H1 (cell line): ENCODE measurements around the gene ATP6V1A.

Experiments
- CBX5 ChIP-seq: fragments of 300-800, 300-1000 bp; sonication (generic); IDR thresholded peaks from 2 replicates; pipeline ENCODE4 v1.7.1; 2016; ENCODE audit warnings: antibody characterized with exemption, low read length, low read depth
- CEBPB ChIP-seq: IDR thresholded peaks from 2 replicates; pipeline ENCODE4 v1.6.1; 2012; ENCODE audit warnings: low read depth, low read length
- CTCF ChIP-seq, 3 experiments: IDR thresholded peaks; 1 replicate in 2 of 3; 2 replicates in 1 of 3; pipeline versions ENCODE4 v1.5.1 to v1.6.1; 2011; ENCODE audit warnings: low read length in 3 of 3, mild to moderate bottlenecking in 3 of 3, inconsistent platforms in 2 of 3, low read depth in 1 of 3, moderate library complexity in 1 of 3; ENCODE audit not compliant: insufficient read depth in 1 of 3; ENCODE audit errors: control extremely low read depth in 1 of 3
- MAFK ChIP-seq: IDR thresholded peaks from 2 replicates; pipeline ENCODE4 v1.6.1; 2012; ENCODE audit warnings: low read depth, mild to moderate bottlenecking, improper control_type of control experiment, low read length
- POLR2A ChIP-seq, 2 experiments: IDR thresholded peaks; 1 replicate in 1 of 2; 2 replicates in 1 of 2; pipeline ENCODE4 v1.6.1; 2011; ENCODE audit warnings: low read depth in 2 of 2, low read length in 2 of 2, mild to moderate bottlenecking in 2 of 2; ENCODE audit errors: control extremely low read depth in 1 of 2
- RFX5 ChIP-seq: IDR thresholded peaks from 2 replicates; pipeline ENCODE4 v1.6.1; 2011; ENCODE audit warnings: low read depth, low read length, improper control_type of control experiment, borderline replicate concordance
- RNF2 ChIP-seq: fragments of 200-900, 300-1000 bp; sonication (generic); IDR thresholded peaks from 2 replicates; pipeline ENCODE4 v1.7.1; 2016; ENCODE audit warnings: borderline replicate concordance, low read depth, mild to moderate bottlenecking, antibody characterized with exemption, low read length; ENCODE audit not compliant: poor library complexity, severe bottlenecking; ENCODE audit errors: missing control alignments
- TF ChIP-seq, protein P1 (sequence below): IDR thresholded peaks from 2 replicates; pipeline ENCODE4 v1.6.1; 2011; ENCODE audit warnings: low read length, improper control_type of control experiment

DNA sequence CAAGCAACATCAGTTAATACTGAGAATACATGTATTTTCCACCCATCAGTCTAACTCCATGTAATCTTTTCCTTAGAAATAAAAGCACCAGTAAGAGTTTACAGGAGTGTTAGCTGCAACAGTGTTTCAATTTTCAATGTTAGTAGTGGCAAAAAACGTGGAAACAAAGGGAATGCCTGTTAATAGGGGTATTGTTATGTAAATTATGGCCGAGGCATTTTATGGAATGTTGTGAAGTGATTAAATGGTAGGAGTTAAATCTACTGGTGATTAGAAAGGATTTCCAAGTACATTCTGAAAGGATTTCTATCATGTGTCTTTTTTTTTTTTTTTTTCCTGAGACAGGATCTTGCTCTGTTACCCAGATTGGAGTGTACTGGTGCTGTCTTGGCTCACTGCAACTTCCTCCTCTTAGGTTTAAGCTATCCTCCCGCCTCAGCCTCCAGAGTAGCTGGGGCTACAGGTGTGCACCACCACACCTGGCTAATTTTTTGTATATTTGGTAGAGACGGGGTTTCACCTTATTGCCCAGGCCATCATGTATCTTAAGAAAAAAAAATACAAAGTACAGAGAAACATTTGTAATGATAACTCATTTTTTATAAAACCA, 6.6 kb downstream of the ATP6V1A start:
- no peak for TF ChIP-seq POLR2A (IDR thresholded peaks at IDR 0.05; ENCODE audit: control extremely low read depth in 1 of 2, low read depth in 2 of 2, low read length in 2 of 2)
- no peak for TF ChIP-seq CTCF (IDR thresholded peaks at IDR 0.05; ENCODE audit: control extremely low read depth in 1 of 3, insufficient read depth in 1 of 3, low read depth in 1 of 3, low read length in 3 of 3)
- TF ChIP-seq, protein P1, sequence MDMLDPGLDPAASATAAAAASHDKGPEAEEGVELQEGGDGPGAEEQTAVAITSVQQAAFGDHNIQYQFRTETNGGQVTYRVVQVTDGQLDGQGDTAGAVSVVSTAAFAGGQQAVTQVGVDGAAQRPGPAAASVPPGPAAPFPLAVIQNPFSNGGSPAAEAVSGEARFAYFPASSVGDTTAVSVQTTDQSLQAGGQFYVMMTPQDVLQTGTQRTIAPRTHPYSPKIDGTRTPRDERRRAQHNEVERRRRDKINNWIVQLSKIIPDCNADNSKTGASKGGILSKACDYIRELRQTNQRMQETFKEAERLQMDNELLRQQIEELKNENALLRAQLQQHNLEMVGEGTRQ = no peak
- TF ChIP-seq CBX5 = no peak
- TF ChIP-seq RFX5 = no peak
- no peak for TF ChIP-seq MAFK
- TF ChIP-seq RNF2 = no peak
- TF ChIP-seq CEBPB = no peak
